ENCODE measurements around the gene CRTAP. TPM values are rescaled to one million over a fixed set of nuclear protein-coding genes. Genes with fewer than 3 reads are reported as not detected.
"Not testable (repeated sequence)": the region's sequence is repeated elsewhere in the genome, so short reads cannot be mapped to it uniquely, and the experiment has no call there.

Gene CRTAP
- total RNA-seq, 1 experiment from 2014 or later: 174 TPM

- no peaks in the 10 kb centered on the region for H3F3A ChIP-seq (ENCODE audit: low read length, unreplicated experiment)
- peaks cover 8% of the 10 kb centered on the region for H3K27me3 ChIP-seq (ENCODE audit: low read length)
- no peak overlapping the region for H3K9ac ChIP-seq (ENCODE audit: low read length)
- H2AFZ ChIP-seq (ENCODE audit: low read length): no peak overlapping the region
- H3K4me2 ChIP-seq (ENCODE audit: low read length): no peak overlapping the region
- no TSS peak for BruUV-seq (replicated peaks)
- TF ChIP-seq EZH2phosphoT487 (IDR thresholded peaks at IDR 0.05; ENCODE audit: borderline replicate concordance, low read length): no peak
- no peak for TF ChIP-seq CTCF (conservative IDR thresholded peaks at IDR 0.05; ENCODE audit: low read depth, low read length)
- TF ChIP-seq EZH2 (IDR thresholded peaks at IDR 0.05; ENCODE audit: low read length, unreplicated experiment): no peak
- ATAC-seq: no peak
- no peak for DNase-seq
- no peaks in the 10 kb centered on the region for H3K79me2 ChIP-seq (ENCODE audit: low read length)
- POLR2A ChIA-PET (ENCODE audit: unreplicated experiment): no interaction called here
- H3K9me3 ChIP-seq (ENCODE audit: low read length): no peaks in the 10 kb centered on the region
- intact Hi-C loops (cut with micrococcal nuclease): no loop called here
- CTCF ChIA-PET: no interaction called here
- no peaks in the 10 kb centered on the region for H4K20me1 ChIP-seq (ENCODE audit: low read length)
- H3K36me3 ChIP-seq (ENCODE audit: low read depth, low read length): no peaks in the 10 kb centered on the region
- H3K27ac ChIP-seq (ENCODE audit: low read length): no peak overlapping the region
- no peaks in the 10 kb centered on the region for H3K9me2 ChIP-seq (replicated peaks; ENCODE audit: low read length)
- no peaks in the 10 kb centered on the region for H3K4me1 ChIP-seq (ENCODE audit: insufficient read depth, low read length)
- H3K4me3 ChIP-seq (ENCODE audit: low read length): no peak overlapping the region
Measured at GRCh38 chr3:33159234-33159633, 45.4 kb downstream of the CRTAP start.

GRCh38 chr3:33159981-33160380 lies 46.2 kb downstream of the CRTAP start:
- Histone ChIP-seq H3K36me3 (ENCODE audit: low read depth, low read length) (no peaks in the 10 kb centered on the region), H3F3A (ENCODE audit: low read length, unreplicated experiment) (no peaks in the 10 kb centered on the region), H4K20me1 (ENCODE audit: low read length) (no peaks in the 10 kb centered on the region), H3K27ac (ENCODE audit: low read length) (no peak overlapping the region), H3K79me2 (ENCODE audit: low read length) (no peaks in the 10 kb centered on the region), H3K4me3 (ENCODE audit: low read length) (no peak overlapping the region), H3K9ac (ENCODE audit: low read length) (no peak overlapping the region), H3K4me2 (ENCODE audit: low read length) (no peak overlapping the region), H3K27me3 (ENCODE audit: low read length) (peaks cover 8% of the 10 kb centered on the region), H3K4me1 (ENCODE audit: insufficient read depth, low read length) (no peaks in the 10 kb centered on the region), H3K9me3 (ENCODE audit: low read length) (no peaks in the 10 kb centered on the region), H3K9me2 (replicated peaks; ENCODE audit: low read length) (no peaks in the 10 kb centered on the region), H2AFZ (ENCODE audit: low read length) (no peak overlapping the region)
- no peak for TF ChIP-seq EZH2 (IDR thresholded peaks at IDR 0.05; ENCODE audit: low read length, unreplicated experiment)
- no peak for TF ChIP-seq CTCF (conservative IDR thresholded peaks at IDR 0.05; ENCODE audit: low read depth, low read length)
- TF ChIP-seq EZH2phosphoT487 (IDR thresholded peaks at IDR 0.05; ENCODE audit: borderline replicate concordance, low read length): no peak
- no TSS peak for BruUV-seq (replicated peaks)
- ChIA-PET CTCF (no interaction called here), POLR2A (ENCODE audit: unreplicated experiment) (no interaction called here)
- intact Hi-C loops (cut with micrococcal nuclease): no loop called here
- no peak for ATAC-seq
- DNase-seq: no peak

GRCh38 chr3:33162621-33163020 lies 48.8 kb downstream of the CRTAP start:
- BruUV-seq (replicated peaks); DNase-seq; H3K9me3 ChIP-seq (ENCODE audit: low read length); H3K79me2 ChIP-seq (ENCODE audit: low read length); H3F3A ChIP-seq (ENCODE audit: low read length, unreplicated experiment); H2AFZ ChIP-seq (ENCODE audit: low read length); POLR2A ChIA-PET (ENCODE audit: unreplicated experiment); CTCF ChIA-PET; H3K27ac ChIP-seq (ENCODE audit: low read length); H3K9me2 ChIP-seq (replicated peaks; ENCODE audit: low read length); H3K4me1 ChIP-seq (ENCODE audit: insufficient read depth, low read length); H3K9ac ChIP-seq (ENCODE audit: low read length); H3K36me3 ChIP-seq (ENCODE audit: low read depth, low read length); H4K20me1 ChIP-seq (ENCODE audit: low read length); H3K4me2 ChIP-seq (ENCODE audit: low read length); intact Hi-C loops (cut with micrococcal nuclease); H3K27me3 ChIP-seq (ENCODE audit: low read length); ATAC-seq; H3K4me3 ChIP-seq (ENCODE audit: low read length): not testable (repeated sequence)
